Progenitor cell of endocrine pancreas (in vitro differentiated cells): ENCODE data around the gene ATP8B3. TPM values are rescaled to one million over a fixed set of nuclear protein-coding genes. Genes with fewer than 3 reads are reported as not detected.

Experiments used
- DNase-seq: peaks from one replicate; pipeline ENCODE4 v3.0.0; 2021; ENCODE audit warnings: low spot score; ENCODE audit not compliant: unreplicated experiment
- H3K27ac Mint-ChIP-seq: 2 replicates; pipeline ENCODE4 v1.8.0; 2021; ENCODE audit warnings: mild to moderate bottlenecking, moderate library complexity, mixed read lengths
- H3K27me3 Mint-ChIP-seq: 2 replicates; pipeline ENCODE4 v1.8.0; 2021; ENCODE audit warnings: mixed read lengths
- H3K36me3 Mint-ChIP-seq: 2 replicates; pipeline ENCODE4 v1.8.0; 2022; ENCODE audit warnings: mixed read lengths; ENCODE audit not compliant: insufficient read depth
- H3K4me1 Mint-ChIP-seq: 2 replicates; pipeline ENCODE4 v1.8.0; 2021; ENCODE audit warnings: low read depth, mixed read lengths
- H3K4me3 Mint-ChIP-seq: 2 replicates; pipeline ENCODE4 v1.8.0; 2021; ENCODE audit warnings: low read depth, mild to moderate bottlenecking, moderate library complexity, mixed read lengths
- H3K9me3 Mint-ChIP-seq: 2 replicates; pipeline ENCODE4 v1.8.0; 2021; ENCODE audit warnings: low read depth, mixed read lengths
- total RNA-seq: library from RNA; stranded (reverse); gene quantifications from 2 replicates; pipeline ENCODE4 v1.2.1, GENCODE V29; 2021
- TF ChIP-seq, protein P1 (sequence below): fragments of 200-600 bp; sonication (generic); IDR thresholded peaks from one replicate; pipeline ENCODE4 v1.5.0; 2021; ENCODE audit warnings: antibody characterized with exemption, mild to moderate bottlenecking; ENCODE audit not compliant: unreplicated experiment

ATP8B3 gene
- total RNA-seq, 1 donor from 2014 or later, result 4.1 TPM

DNA sequence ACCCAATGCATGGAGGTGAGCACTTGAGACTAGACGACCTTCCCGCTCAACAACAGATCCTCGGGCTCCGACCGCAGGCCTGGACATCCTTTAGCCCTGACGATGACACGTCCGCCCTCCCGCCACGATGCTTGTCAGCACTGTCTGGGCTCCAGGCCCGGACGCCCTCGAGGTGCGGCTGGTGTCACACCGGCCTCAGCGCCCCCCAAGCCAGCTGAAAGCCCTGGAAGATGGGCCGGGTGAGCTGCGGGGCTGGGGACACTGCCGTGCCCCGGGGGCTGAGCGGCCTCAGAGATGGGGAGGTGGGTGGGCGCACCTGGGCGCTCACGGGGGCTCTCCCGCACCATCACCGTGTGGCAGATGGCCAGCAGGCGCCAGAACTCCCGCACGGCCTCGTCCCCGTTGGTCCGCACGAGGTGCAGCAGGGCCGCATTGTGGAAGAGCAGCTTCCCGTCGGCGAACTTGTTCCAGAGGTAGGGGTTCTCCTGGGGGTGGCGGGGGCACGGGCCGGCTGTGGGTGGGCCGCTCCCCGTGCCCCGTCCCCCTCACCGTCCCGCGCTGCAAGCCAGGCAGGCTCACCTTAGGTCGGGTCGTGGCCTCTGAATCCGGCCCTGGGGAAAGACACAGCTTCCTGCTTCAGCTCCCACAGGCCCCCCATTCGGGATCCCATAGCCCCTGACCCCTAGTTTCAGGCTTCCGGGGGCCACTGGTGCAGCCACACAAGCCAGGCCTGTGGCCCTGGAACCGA lies 15.5 kb downstream of the ATP8B3 start:
- Mint-ChIP-seq H3K9me3 (no peaks in the 10 kb centered on the region), H3K36me3 (no peaks in the 10 kb centered on the region), H3K27me3 (peaks cover 9% of the 10 kb centered on the region), H3K4me3 (no peak overlapping the region), H3K4me1 (no peaks in the 10 kb centered on the region), H3K27ac (no peak overlapping the region)
- TF ChIP-seq, protein P1, sequence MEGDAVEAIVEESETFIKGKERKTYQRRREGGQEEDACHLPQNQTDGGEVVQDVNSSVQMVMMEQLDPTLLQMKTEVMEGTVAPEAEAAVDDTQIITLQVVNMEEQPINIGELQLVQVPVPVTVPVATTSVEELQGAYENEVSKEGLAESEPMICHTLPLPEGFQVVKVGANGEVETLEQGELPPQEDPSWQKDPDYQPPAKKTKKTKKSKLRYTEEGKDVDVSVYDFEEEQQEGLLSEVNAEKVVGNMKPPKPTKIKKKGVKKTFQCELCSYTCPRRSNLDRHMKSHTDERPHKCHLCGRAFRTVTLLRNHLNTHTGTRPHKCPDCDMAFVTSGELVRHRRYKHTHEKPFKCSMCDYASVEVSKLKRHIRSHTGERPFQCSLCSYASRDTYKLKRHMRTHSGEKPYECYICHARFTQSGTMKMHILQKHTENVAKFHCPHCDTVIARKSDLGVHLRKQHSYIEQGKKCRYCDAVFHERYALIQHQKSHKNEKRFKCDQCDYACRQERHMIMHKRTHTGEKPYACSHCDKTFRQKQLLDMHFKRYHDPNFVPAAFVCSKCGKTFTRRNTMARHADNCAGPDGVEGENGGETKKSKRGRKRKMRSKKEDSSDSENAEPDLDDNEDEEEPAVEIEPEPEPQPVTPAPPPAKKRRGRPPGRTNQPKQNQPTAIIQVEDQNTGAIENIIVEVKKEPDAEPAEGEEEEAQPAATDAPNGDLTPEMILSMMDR, result no peak
- no peak for DNase-seq

DNA sequence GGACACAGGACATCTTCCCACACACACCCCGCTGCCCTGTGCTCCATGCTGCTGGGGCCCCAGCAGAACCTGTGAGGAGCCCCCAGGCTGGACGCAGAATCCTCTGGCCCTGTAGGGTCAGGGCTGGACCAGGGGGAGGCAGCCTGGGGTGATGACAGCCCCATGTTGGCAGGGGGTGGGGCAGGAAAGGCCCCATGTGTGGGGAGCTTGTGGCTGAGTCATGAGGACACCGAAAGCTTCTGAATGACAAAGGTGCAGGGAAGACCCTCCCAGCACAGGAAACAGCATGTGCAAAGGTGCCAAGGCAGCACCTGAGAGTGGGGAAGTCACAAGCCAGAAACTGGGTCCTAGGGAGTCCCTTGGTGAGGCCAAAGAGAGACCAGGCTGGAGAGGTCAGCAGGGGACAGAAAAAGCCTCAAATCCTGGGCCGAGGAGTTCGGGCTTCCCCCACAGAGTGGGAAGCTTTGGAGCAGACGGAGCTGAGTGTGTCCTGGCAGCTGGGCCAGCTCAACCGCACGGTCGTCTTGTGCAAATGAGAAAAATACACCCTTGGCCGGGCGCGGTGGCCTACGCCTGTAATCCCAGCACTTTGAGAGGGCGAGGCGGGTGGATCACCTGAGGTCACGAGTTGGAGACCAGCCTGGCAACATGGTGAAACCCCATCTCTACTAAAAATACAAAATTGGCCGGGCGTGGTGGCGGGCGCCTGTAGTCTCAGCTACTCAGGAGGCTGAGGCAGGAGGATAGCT lies 17.5 kb downstream of the ATP8B3 start:
- Mint-ChIP-seq H3K36me3 (no peaks in the 10 kb centered on the region), H3K4me3 (no peak overlapping the region), H3K27ac (no peak overlapping the region), H3K4me1 (no peaks in the 10 kb centered on the region), H3K9me3 (no peaks in the 10 kb centered on the region), H3K27me3 (peaks cover 3% of the 10 kb centered on the region)
- DNase-seq, result no peak
- TF ChIP-seq, protein P1, result no peak

DNA sequence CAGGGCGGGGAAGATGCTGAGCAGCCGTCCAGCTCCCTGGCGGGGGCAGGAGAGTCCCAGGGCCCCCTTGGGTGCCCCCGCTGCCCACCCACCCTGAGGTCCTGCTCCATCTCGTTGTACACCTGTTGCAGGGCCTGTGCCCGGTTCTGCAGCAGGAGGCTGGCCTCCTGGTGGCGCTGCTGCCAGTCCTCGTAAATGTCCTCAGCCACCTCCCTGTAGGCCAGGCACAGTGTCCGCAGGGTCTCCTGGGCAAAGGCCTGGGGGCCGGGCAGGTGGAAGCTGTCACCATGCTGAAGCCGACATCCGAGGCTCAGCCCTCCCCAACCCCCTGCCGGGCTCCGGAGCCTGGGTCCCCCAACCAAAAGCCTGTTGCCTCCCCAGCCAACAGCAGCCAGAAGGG lies 20.2 kb downstream of the ATP8B3 start:
- Mint-ChIP-seq H3K4me1 (no peaks in the 10 kb centered on the region), H3K27me3 (peaks cover 3% of the 10 kb centered on the region), H3K27ac (no peak overlapping the region), H3K4me3 (no peak overlapping the region), H3K36me3 (no peaks in the 10 kb centered on the region), H3K9me3 (no peaks in the 10 kb centered on the region)
- TF ChIP-seq, protein P1, result no peak
- no peak for DNase-seq

DNA sequence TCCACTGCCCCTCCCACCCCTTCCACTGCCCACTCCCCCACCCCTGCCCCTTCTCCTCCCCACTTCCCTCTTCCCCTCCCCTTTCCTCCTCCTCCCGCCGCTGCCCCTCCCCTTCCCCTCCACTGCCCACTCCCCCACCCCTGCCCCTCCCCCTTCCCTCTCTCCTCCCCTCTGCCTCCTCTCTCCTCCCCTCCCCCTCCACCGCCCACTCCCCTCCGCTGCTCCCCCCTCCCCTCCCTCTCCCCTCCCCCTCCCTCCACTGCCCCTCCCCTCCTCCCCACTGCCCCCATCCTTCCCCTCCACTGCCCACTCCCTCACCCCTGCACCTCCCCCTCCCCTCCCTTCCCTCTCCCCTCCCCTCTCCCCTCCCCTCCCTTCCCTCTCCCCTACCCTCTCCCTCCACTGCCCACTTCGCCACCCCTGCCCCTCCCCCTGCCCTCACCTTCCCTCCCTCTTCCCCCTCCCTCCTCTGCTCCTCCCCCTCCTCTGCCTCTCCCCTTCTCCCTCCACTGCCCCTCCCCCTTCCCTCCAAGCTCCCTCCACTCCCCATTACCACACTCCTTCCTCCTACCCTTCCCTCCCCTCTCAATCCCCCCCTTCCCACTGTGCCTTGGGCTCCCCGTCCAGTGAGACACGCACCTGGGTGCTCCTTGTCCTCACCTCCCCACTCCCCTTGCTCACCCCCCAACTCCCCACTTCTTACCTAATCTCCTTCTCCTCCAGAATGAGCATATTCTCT lies 21.9 kb downstream of the ATP8B3 start:
- Mint-ChIP-seq H3K4me3 (no peak overlapping the region), H3K4me1 (no peaks in the 10 kb centered on the region), H3K36me3 (no peaks in the 10 kb centered on the region), H3K9me3 (no peaks in the 10 kb centered on the region), H3K27me3 (peaks cover 3% of the 10 kb centered on the region), H3K27ac (no peak overlapping the region)
- DNase-seq, result no peak
- TF ChIP-seq, protein P1, result no peak
